Subcutaneous adipose tissue (tissue), 4 donors: ENCODE results near the gene NPHP4. TPM values are rescaled to one million over a fixed set of nuclear protein-coding genes. Genes with fewer than 3 reads are reported as not detected.

Source experiments
- total RNA-seq, 4 donors: library from RNA; depleted of rRNA; stranded (reverse); fragments of >200 nt; gene quantifications; one replicate each; pipeline ENCODE4 v1.1.0, GENCODE V29; 2016
- TF ChIP-seq, protein P1 (sequence below): fragments of 450-650 bp; IDR thresholded peaks from one replicate; pipeline ENCODE4 v1.5.1; 2016; ENCODE audit warnings: low read depth, mild to moderate bottlenecking, control low read depth, antibody characterized with exemption, moderate library complexity

NPHP4 gene
- total RNA-seq, 4 donors from 2014 or later: 7.3 to 11.9 (median 9.5) TPM

DNA sequence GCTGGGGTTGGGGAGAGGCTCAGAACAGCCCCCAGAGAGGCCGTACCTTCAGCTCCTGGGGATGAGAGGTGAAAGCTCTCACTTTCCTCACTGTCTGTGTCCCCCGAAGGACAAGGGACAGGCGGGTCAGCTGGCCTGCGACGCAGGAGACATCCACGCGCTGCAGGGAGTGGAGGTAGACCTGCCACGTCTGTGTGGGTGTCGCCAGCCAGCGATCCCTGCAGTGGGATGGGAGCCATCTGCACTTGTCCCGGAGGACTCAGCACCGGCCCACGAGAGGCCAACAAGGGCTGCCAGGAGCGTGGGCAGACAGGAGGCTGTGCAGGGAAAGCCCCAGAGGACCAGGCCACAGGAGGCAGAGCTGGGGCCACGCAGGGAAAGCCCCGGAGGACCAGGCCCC, 127.2 kb downstream of the NPHP4 start:
- TF ChIP-seq, protein P1, sequence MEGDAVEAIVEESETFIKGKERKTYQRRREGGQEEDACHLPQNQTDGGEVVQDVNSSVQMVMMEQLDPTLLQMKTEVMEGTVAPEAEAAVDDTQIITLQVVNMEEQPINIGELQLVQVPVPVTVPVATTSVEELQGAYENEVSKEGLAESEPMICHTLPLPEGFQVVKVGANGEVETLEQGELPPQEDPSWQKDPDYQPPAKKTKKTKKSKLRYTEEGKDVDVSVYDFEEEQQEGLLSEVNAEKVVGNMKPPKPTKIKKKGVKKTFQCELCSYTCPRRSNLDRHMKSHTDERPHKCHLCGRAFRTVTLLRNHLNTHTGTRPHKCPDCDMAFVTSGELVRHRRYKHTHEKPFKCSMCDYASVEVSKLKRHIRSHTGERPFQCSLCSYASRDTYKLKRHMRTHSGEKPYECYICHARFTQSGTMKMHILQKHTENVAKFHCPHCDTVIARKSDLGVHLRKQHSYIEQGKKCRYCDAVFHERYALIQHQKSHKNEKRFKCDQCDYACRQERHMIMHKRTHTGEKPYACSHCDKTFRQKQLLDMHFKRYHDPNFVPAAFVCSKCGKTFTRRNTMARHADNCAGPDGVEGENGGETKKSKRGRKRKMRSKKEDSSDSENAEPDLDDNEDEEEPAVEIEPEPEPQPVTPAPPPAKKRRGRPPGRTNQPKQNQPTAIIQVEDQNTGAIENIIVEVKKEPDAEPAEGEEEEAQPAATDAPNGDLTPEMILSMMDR: no peak

DNA sequence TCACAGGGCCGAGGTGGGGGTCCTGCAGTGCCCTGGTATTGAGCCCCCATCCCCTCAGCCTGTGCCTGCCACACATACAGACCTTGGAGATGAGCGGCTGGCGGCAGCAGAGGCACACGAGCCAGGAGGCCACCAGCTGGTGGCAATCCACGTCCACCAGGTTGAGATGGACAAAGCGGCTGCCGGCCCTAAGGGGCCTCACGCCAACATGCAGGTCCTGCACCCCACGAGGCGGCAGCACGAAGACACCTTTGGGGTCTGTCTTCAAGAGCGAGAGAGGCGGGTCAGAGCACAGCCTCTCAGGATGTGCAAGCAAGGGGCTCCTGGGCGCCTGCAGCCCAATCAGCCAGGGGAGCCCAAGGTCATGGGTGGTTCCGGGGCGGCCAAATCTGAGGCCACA, 128.0 kb downstream of the NPHP4 start:
- TF ChIP-seq, protein P1: no peak

DNA sequence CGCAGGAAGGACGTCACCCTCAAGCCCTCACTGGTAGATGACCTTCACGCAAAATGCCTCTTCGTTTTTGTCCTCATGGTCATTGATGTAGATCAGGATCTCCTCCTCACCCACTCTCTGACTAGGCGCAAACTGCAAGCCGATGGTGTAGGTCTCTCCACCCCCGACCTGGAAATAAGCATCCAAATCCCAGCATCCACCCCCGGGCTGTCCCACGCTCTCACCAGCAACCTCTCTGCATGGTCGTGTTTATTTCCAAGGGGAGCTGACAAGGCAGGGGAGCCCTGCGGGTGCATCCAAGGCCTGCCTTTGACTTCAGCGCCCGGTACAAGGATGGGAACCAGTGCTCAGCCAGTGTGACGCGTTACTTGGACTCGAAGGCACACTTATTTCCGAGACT, 129.0 kb downstream of the NPHP4 start:
- TF ChIP-seq, protein P1: no peak

DNA sequence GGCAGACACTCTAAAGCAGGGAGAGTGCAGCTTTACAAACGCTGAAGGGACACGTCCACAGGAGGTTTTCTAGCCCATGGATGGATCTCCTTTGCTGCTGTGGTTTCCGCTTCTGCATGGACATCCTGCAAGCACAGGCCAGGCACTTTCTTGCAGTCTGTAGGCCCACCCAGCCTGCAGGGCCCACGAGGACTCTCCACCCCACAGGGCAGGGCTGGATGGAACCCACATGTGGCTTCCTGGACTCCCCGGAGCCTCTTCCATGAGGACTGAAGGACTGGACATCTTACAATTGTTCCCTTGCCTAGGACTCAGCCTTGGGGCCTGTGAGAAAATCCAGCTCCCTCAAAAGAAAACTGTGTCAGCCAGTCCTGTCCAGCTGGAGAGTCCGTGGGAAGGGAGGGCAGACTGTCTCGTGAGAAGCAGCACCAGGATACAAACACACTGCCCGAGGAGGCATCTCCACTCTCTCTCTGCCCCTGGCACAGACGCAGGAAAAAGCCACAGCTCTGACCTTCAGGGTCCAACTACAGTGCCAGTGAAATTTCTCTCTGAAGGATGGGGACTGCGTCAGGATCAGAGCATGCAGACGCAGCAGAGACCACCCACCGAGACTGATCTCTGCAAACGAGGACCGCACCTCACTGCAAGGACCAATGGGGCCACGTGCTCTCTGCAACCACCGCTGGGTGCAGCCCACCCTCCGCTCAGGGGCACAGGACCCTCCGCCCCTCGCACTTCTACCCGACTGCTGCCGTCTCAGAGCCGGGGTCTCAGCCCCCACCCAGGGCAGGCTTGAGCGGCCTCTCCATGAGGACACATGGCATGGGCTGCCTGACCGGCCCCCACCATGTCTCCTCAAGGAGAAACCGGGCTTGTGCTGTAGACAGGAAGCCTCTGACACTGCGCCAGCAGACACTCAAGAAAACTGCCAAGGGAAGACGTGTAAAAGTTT, 130.1 kb downstream of the NPHP4 start:
- TF ChIP-seq, protein P1: no peak

DNA sequence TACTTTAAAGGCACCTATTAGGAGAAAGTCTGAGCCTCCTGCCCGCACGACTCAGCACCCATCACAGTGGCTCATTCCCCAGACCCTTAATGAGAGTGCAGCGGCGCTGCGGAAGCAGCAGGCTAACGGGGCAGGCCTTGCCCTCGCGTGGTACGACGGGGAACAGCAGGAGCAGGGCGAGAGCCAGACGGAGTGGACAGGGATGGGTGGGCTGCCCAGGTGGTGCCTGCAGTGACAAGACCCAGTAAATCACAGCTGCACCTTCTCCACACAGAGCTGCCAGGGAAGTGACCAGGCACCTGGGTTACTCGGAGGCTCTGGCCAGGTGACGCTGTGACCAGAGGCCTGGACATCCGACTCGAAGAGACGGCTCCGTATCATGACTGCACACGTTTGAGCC, 131.9 kb downstream of the NPHP4 start:
- TF ChIP-seq, protein P1: no peak

DNA sequence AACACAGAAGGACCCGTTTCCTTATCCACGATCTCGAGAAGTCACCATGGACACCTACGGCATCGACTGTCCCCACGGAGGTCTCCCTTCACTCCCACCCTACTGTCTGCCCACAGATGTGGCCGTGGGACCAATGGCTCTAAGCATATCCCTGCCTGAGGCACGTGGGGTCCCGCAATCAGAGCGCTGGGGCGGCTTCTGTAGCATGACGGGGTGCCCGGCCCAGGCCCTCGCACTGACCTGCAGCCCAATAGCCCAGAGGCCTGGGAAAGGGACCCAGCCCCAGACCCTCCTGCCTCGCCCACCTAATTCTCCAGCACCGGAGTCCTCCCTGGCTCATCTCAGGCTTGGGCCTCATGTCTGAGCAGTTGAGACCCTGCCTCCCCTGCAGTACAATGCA, 132.5 kb downstream of the NPHP4 start:
- TF ChIP-seq, protein P1: no peak

DNA sequence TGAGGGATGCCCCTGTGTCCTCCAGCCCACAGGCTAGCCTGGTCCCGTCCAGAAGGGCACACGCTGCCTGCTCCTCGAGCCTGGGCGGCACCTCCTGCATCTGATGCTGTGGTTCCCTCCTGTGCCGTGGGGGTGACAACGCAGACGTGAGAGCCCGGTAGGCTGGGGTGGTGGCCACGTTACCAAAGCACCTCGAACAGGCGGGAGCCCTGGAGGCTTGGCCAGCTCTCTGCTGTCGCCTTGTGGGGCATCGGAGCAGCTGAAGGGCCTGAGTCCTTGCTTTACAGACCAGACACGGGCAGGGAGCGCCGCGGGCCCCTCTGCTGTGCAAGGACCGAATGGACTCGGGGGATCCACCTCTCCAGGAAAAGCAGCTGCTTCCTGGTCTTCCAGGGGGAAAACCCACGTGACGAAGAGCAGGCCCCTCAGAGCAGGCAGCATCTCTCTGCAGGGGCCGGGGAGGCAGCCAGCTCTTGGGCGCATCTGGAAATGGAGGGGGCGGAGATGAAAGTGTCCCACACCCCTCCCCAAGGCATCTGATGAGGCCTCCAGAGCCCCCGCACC, 133.3 kb downstream of the NPHP4 start:
- TF ChIP-seq, protein P1: no peak
